ENCODE data around the gene NFKB1. TPM values are rescaled to one million over a fixed set of nuclear protein-coding genes. Genes with fewer than 3 reads are reported as not detected.
A peak's percentile ranks its signal among the peaks of the same experiment; 100 is the strongest.

The NFKB1 gene
- total RNA-seq, 1 donor from 2014 or later = 19.0 TPM

DNA sequence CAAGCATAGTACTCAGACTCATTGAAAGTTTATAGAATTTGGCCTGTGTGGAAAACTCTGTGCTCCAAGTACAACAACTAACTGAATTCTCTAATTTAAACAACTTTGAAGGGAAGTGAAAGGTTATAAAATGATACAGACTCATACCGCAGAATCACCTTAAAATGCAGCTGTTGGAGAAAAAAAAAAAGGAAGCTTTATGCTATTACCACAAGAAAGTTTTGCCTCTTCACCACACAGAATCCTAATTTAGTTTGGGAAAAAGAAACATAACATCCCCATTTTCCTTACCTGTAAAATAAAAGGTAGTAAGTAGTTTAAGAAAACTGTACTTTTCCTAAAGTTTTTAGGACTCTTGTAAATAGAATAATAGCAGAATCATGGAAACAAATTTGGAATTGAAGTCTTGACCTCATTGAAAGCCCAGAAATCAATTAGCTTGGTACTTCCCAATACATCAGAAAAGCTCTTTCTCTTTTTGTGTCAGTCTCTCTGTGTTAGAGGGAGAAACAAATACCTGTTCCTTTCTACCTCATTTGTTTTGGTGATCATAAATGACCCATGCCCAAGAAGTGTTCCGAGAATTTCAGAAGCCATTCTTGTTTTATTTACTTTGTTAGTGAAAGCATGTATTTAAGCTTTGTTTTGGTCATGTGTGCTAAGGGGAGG is 78.8 kb downstream of the NFKB1 start:
- TF ChIP-seq, protein P1, sequence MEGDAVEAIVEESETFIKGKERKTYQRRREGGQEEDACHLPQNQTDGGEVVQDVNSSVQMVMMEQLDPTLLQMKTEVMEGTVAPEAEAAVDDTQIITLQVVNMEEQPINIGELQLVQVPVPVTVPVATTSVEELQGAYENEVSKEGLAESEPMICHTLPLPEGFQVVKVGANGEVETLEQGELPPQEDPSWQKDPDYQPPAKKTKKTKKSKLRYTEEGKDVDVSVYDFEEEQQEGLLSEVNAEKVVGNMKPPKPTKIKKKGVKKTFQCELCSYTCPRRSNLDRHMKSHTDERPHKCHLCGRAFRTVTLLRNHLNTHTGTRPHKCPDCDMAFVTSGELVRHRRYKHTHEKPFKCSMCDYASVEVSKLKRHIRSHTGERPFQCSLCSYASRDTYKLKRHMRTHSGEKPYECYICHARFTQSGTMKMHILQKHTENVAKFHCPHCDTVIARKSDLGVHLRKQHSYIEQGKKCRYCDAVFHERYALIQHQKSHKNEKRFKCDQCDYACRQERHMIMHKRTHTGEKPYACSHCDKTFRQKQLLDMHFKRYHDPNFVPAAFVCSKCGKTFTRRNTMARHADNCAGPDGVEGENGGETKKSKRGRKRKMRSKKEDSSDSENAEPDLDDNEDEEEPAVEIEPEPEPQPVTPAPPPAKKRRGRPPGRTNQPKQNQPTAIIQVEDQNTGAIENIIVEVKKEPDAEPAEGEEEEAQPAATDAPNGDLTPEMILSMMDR (IDR thresholded peaks at IDR 0.05; ENCODE audit: insufficient read depth, low read length, severe bottlenecking) = no peak
- Histone ChIP-seq H3K36me3 (ENCODE audit: control insufficient read depth, insufficient read depth, low read length) (peaks cover 9% of the 10 kb centered on the region), H3K27me3 (ENCODE audit: control insufficient read depth, insufficient read depth, low read length) (no peaks in the 10 kb centered on the region), H3K4me3 (ENCODE audit: low read depth, low read length) (no peak overlapping the region)
- FAIRE-seq (no peak), DNase-seq (ENCODE audit: low read depth) (no peak)

DNA sequence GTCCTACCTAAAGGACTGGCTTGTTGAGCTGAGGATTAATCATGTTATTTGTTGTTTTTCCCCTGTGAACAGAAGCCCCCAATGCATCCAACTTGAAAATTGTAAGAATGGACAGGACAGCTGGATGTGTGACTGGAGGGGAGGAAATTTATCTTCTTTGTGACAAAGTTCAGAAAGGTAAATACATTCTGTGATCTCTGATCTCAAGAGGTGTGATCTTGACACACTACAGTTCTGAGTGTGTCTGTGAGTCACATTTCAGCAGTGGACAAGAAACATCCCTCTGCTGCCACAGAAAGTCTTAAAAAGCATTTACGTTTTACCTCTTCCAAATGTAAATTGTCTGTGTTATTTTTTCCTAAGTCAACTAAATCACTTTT is 79.3 kb downstream of the NFKB1 start:
- peaks cover 9% of the 10 kb centered on the region for H3K36me3 ChIP-seq (ENCODE audit: control insufficient read depth, insufficient read depth, low read length)
- no peak for FAIRE-seq
- TF ChIP-seq, protein P1 (IDR thresholded peaks at IDR 0.05; ENCODE audit: insufficient read depth, low read length, severe bottlenecking) = no peak

DNA sequence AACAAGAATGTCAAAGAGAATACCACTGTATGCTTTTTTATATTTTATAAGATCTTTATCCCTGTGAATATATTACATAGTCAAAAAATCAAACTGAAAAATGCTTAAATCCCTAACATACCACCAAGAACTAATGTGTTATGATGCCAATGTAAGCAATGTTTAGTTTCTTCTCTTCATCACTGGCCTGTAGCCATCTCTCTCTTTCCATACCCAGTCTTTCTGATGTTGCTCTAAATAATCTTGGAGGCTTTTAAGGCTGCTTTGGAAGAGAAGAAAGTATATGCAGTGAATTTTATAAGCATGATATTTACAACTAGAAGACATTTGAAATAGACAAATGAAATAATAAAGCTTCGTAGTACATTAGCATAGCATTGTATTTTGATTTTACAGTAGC is 82.9 kb downstream of the NFKB1 start:
- TF ChIP-seq, protein P1 (IDR thresholded peaks at IDR 0.05; ENCODE audit: insufficient read depth, low read length, severe bottlenecking) = no peak
- Histone ChIP-seq H3K4me3 (ENCODE audit: low read depth, low read length) (no peak overlapping the region), H3K27me3 (ENCODE audit: control insufficient read depth, insufficient read depth, low read length) (no peaks in the 10 kb centered on the region), H3K36me3 (ENCODE audit: control insufficient read depth, insufficient read depth, low read length) (peaks cover 11% of the 10 kb centered on the region)
- FAIRE-seq = no peak
- DNase-seq (ENCODE audit: low read depth) = no peak

More for the DNA sequence above, 79.3 kb downstream of the NFKB1 start:
- no peak for DNase-seq (ENCODE audit: low read depth)
- Histone ChIP-seq H3K27me3 (ENCODE audit: control insufficient read depth, insufficient read depth, low read length) (no peaks in the 10 kb centered on the region), H3K4me3 (ENCODE audit: low read depth, low read length) (no peak overlapping the region)

DNA sequence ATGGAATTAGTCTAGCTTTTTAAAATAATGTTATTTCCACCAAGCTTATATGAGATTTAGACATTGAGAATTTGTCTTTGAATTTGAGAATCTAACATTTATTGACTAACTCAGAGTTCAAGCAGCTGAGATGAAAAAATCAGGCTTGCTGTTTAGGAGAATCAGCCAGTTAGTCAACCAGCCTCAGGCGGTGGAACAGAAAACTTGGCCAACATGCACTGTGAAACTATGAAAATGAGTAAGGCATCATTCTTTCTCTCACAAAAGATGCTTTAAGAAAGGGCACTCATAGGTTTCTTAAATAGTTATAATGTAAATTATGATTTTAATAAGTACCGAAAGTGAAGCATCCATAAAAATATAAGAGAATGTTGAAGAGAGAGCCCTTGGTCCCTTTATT is 84.2 kb downstream of the NFKB1 start:
- peaks cover 11% of the 10 kb centered on the region for H3K36me3 ChIP-seq (ENCODE audit: control insufficient read depth, insufficient read depth, low read length)
- peak; percentile 65 for DNase-seq (ENCODE audit: low read depth)

DNA sequence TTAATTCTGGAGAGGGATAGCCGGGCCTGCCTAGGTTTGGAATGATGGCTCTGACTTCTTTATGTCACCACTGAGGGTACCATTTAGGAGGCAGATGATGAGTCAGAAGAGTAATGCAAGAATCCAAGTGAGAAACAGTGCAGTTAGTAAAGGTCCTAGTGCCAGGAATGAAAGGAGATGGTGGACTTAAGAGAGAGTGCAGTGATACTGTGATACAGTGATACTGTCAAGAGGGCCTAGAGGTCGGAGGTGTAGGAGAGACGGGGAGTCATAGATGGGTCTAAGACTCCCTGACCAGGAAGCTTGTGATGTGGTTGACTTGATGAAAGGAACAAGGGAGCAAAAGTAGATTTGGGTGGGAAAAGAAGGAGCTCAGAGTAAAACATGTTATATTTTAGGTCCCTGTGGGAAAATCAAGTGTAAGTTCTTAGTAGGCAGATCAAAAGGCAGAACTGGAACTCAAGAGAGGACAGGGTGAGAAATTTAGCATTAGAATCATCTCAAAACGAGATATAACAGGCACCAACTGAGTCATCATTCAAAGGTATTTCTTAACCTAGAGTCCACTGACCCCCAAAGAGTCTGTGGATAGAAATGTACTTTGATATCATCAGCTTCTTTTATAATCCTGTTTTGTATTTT is 85.0 kb downstream of the NFKB1 start:
- Histone ChIP-seq H3K4me3 (ENCODE audit: low read depth, low read length) (no peak overlapping the region), H3K27me3 (ENCODE audit: control insufficient read depth, insufficient read depth, low read length) (no peaks in the 10 kb centered on the region), H3K36me3 (ENCODE audit: control insufficient read depth, insufficient read depth, low read length) (peaks cover 11% of the 10 kb centered on the region)
- TF ChIP-seq, protein P1 (IDR thresholded peaks at IDR 0.05; ENCODE audit: insufficient read depth, low read length, severe bottlenecking) = no peak
- DNase-seq (ENCODE audit: low read depth) (peak; percentile 57), FAIRE-seq (no peak)

More for the DNA sequence above, 84.2 kb downstream of the NFKB1 start:
- H3K4me3 ChIP-seq (ENCODE audit: low read depth, low read length) = no peak overlapping the region
- H3K27me3 ChIP-seq (ENCODE audit: control insufficient read depth, insufficient read depth, low read length) = no peaks in the 10 kb centered on the region
- FAIRE-seq = no peak
- TF ChIP-seq, protein P1 (IDR thresholded peaks at IDR 0.05; ENCODE audit: insufficient read depth, low read length, severe bottlenecking) = no peak

Measured in bronchial epithelial cell (primary cell).